Limb (tissue), 2 donors: Measurements from ENCODE around the gene NDST3.
"Not testable (repeated sequence)": the region's sequence is repeated elsewhere in the genome, so short reads cannot be mapped to it uniquely, and the experiment has no call there.

Experiments
- DNase-seq, 2 donors: peaks; one replicate each; pipeline ENCODE4 v3.0.0-alpha.2; 2016; ENCODE audit errors: extremely low spot score in 2 of 2

NDST3 gene

GRCh38 chr4:118175506-118175905 is 141.2 kb downstream of the NDST3 start:
- no peak for DNase-seq

GRCh38 chr4:118177126-118177525 is 142.8 kb downstream of the NDST3 start:
- DNase-seq, result no peak

GRCh38 chr4:118180776-118181175 is 146.5 kb downstream of the NDST3 start:
- no peak for DNase-seq

- DNase-seq, result no peak
These were observed 156.6 kb downstream of the NDST3 start for GRCh38 chr4:118190903-118191302.

- no peak for DNase-seq
These were observed 159.1 kb downstream of the NDST3 start for GRCh38 chr4:118193421-118193820.

GRCh38 chr4:118206627-118207026 is 172.3 kb downstream of the NDST3 start:
- DNase-seq, result no peak

- no peak for DNase-seq
These were observed 178.8 kb downstream of the NDST3 start for GRCh38 chr4:118213101-118213500.

- no peak for DNase-seq
These were observed 181.5 kb downstream of the NDST3 start for GRCh38 chr4:118215826-118216225.

GRCh38 chr4:118221227-118221800 is 187.0 kb downstream of the NDST3 start:
- DNase-seq, result no peak

GRCh38 chr4:118224243-118224829 is 190.1 kb downstream of the NDST3 start:
- peak in 1 of 2 donors; percentile 85 for DNase-seq

- DNase-seq, result no peak
These were observed 191.2 kb downstream of the NDST3 start for GRCh38 chr4:118225511-118225910.

- no peak for DNase-seq
These were observed 192.2 kb downstream of the NDST3 start for GRCh38 chr4:118226311-118227010.

- no peak for DNase-seq
These were observed 201.4 kb downstream of the NDST3 start for GRCh38 chr4:118235566-118236120.

- no peak for DNase-seq
These were observed 203.2 kb downstream of the NDST3 start for GRCh38 chr4:118237531-118237930.

- DNase-seq, result no peak
These were observed 215.6 kb downstream of the NDST3 start for GRCh38 chr4:118249890-118250289.

GRCh38 chr4:118254368-118254767 is 220.1 kb downstream of the NDST3 start:
- DNase-seq, result no peak

GRCh38 chr4:118259111-118259510 is 224.8 kb downstream of the NDST3 start:
- DNase-seq, result no peak

GRCh38 chr4:118260309-118260708 is 226.0 kb downstream of the NDST3 start:
- DNase-seq, result no peak

GRCh38 chr4:118264096-118264495 is 229.8 kb downstream of the NDST3 start:
- no peak for DNase-seq

- peak in 1 of 2 donors; percentile 76 for DNase-seq
These were observed 231.2 kb downstream of the NDST3 start for GRCh38 chr4:118265312-118266144.

- DNase-seq, result not testable (repeated sequence)
These were observed 231.8 kb downstream of the NDST3 start for GRCh38 chr4:118266145-118266496.

GRCh38 chr4:118268780-118269179 is 234.5 kb downstream of the NDST3 start:
- DNase-seq, result no peak
